PC-3 (cell line): Measurements from ENCODE around the gene FARP1. TPM values are rescaled to one million over a fixed set of nuclear protein-coding genes. Genes with fewer than 3 reads are reported as not detected.

Experiments
- ATAC-seq: fragments of 200-7000 bp; cut with Tn5 transposase; 2 replicates; pipeline ENCODE4 v1.9.1; 2020; ENCODE audit warnings: mild to moderate bottlenecking, moderate library complexity
- BruUV-seq: library from RNA; stranded (reverse); fragments of 400-500 nt; replicated peaks from 2 replicates; lab custom pipeline; 2021; lab: Mats Ljungman, UMichigan
- CTCF ChIA-PET: fragments of 300-600 bp; sonication (Branson Sonifier 250); formaldehyde crosslinking; loops from one replicate; lab custom pipeline; 2022; ENCODE audit warnings: antibody characterized with exemption; lab: Charles Lee
- POLR2A ChIA-PET: fragments of 300-600 bp; sonication (Branson Sonifier 250); formaldehyde crosslinking; loops from one replicate; lab custom pipeline; 2022; ENCODE audit warnings: antibody characterized with exemption; ENCODE audit not compliant: unreplicated experiment; lab: Charles Lee
- DNase-seq: peaks from one replicate; pipeline ENCODE4 v3.0.0-alpha.2; 2015
- H2AFZ ChIP-seq: fragments of 300-600 bp; sonication (generic); 2 replicates; pipeline ENCODE4 v1.6.0; 2016; ENCODE audit warnings: antibody characterized with exemption, low read length
- H3F3A ChIP-seq: fragments of 300-600 bp; sonication (generic); one replicate; pipeline ENCODE4 v1.6.0; 2017; ENCODE audit warnings: antibody characterized with exemption, low read length, control low read depth, mild to moderate bottlenecking; ENCODE audit not compliant: unreplicated experiment
- H3K27ac ChIP-seq: fragments of 300-600 bp; sonication (generic); 2 replicates; pipeline ENCODE4 v1.5.1; 2016; ENCODE audit warnings: mild to moderate bottlenecking, low read length
- H3K27me3 ChIP-seq: fragments of 300-600 bp; sonication (generic); 2 replicates; pipeline ENCODE4 v1.6.1; 2016; ENCODE audit warnings: low read length, mixed read lengths
- H3K36me3 ChIP-seq: fragments of 300-600 bp; sonication (generic); 2 replicates; pipeline ENCODE4 v1.6.1; 2016; ENCODE audit warnings: low read depth, mixed run types, low read length, mixed read lengths
- H3K4me1 ChIP-seq: fragments of 300-600 bp; sonication (generic); 2 replicates; pipeline ENCODE4 v1.5.1; 2016; ENCODE audit warnings: low read length; ENCODE audit not compliant: insufficient read depth
- H3K4me2 ChIP-seq: fragments of 300-600 bp; sonication (generic); 2 replicates; pipeline ENCODE4 v1.6.0; 2016; ENCODE audit warnings: low read length
- H3K4me3 ChIP-seq: fragments of 300-600 bp; sonication (generic); 2 replicates; pipeline ENCODE4 v1.5.1; 2016; ENCODE audit warnings: mild to moderate bottlenecking, low read length, mixed read lengths
- H3K79me2 ChIP-seq: fragments of 300-600 bp; sonication (generic); 2 replicates; pipeline ENCODE4 v1.6.1; 2017; ENCODE audit warnings: low read length, mixed read lengths
- H3K9ac ChIP-seq: fragments of 300-600 bp; sonication (generic); 2 replicates; pipeline ENCODE4 v1.6.0; 2016; ENCODE audit warnings: mild to moderate bottlenecking, low read length
- H3K9me2 ChIP-seq: fragments of 300-600 bp; sonication (generic); replicated peaks from 2 replicates; pipeline ENCODE4 v1.6.1; 2016; ENCODE audit warnings: mixed run types, low read length, mixed read lengths
- H3K9me3 ChIP-seq: fragments of 300-600 bp; sonication (generic); 2 replicates; pipeline ENCODE4 v1.6.1; 2016; ENCODE audit warnings: low read length, mixed read lengths
- H4K20me1 ChIP-seq: fragments of 300-600 bp; sonication (generic); 2 replicates; pipeline ENCODE4 v1.6.1; 2016; ENCODE audit warnings: low read length, mixed read lengths
- EZH2 ChIP-seq: fragments of 300-600 bp; sonication (generic); IDR thresholded peaks from one replicate; pipeline ENCODE4 v1.6.1; 2017; ENCODE audit warnings: antibody characterized with exemption, mild to moderate bottlenecking, low read length; ENCODE audit not compliant: unreplicated experiment
- EZH2phosphoT487 ChIP-seq: fragments of 300-600 bp; sonication (generic); IDR thresholded peaks from 2 replicates; pipeline ENCODE4 v1.6.1; 2018; ENCODE audit warnings: mild to moderate bottlenecking, antibody characterized with exemption, low read length, borderline replicate concordance
- intact Hi-C: fragments of 100-400 bp; cut with micrococcal nuclease; formaldehyde crosslinking; loops from 2 replicates; pipeline ENCODE4 v1.9.0; 2023
- total RNA-seq: library from RNA; depleted of rRNA; stranded (reverse); fragments of >200 nt; gene quantifications from 2 replicates; pipeline ENCODE4 v1.2.3, GENCODE V29; 2014
- TF ChIP-seq, protein P1 (sequence below): fragments of 300-600 bp; sonication (generic); conservative IDR thresholded peaks from 2 replicates; pipeline ENCODE4 v1.5.1; 2017; ENCODE audit warnings: antibody characterized with exemption, low read depth, mild to moderate bottlenecking, low read length

FARP1 gene
- total RNA-seq, 1 experiment from 2014 or later: 18.2 TPM

DNA sequence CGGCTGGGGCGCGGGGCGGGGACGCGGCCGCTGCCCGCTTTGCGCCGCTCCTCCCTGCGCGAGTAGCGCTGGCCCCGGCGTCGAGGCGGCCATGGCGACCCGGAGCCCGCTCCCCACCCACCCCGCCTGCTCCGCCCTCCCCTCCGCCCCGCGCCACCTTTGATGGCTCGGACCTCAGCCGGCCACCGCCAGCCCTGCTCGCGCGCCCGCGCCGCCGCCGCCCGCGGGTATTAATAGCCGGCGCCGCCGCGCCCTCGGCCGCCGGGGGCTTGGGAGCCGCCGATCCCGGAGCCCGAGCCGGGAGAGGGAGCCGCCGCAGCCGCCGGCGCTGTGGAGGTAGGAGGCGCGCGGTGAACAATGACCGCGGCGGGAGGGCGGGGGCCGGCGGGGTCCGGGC is 261 bp downstream of the FARP1 start:
- H3K4me3 ChIP-seq: peak overlapping the region; percentile 82
- no TSS peak for BruUV-seq
- no peak for DNase-seq
- no peaks in the 10 kb centered on the region for H3K9me2 ChIP-seq
- H3K4me1 ChIP-seq: peaks cover 13% of the 10 kb centered on the region
- no peak overlapping the region for H2AFZ ChIP-seq
- no peaks in the 10 kb centered on the region for H3K9me3 ChIP-seq
- H3K9ac ChIP-seq: peak overlapping the region; percentile 75; the same call in 1 of the 2 replicates
- CTCF ChIA-PET: no interaction called here
- H3K4me2 ChIP-seq: peak overlapping the region; percentile 97; the same call in 1 of the 2 replicates
- peaks cover 46% of the 10 kb centered on the region for H3K79me2 ChIP-seq
- 0 out of 2 replicates have a peak, but pooled peaks cover 4% of the 10 kb centered on the region for H4K20me1 ChIP-seq
- TF ChIP-seq, protein P1, sequence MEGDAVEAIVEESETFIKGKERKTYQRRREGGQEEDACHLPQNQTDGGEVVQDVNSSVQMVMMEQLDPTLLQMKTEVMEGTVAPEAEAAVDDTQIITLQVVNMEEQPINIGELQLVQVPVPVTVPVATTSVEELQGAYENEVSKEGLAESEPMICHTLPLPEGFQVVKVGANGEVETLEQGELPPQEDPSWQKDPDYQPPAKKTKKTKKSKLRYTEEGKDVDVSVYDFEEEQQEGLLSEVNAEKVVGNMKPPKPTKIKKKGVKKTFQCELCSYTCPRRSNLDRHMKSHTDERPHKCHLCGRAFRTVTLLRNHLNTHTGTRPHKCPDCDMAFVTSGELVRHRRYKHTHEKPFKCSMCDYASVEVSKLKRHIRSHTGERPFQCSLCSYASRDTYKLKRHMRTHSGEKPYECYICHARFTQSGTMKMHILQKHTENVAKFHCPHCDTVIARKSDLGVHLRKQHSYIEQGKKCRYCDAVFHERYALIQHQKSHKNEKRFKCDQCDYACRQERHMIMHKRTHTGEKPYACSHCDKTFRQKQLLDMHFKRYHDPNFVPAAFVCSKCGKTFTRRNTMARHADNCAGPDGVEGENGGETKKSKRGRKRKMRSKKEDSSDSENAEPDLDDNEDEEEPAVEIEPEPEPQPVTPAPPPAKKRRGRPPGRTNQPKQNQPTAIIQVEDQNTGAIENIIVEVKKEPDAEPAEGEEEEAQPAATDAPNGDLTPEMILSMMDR: no peak
- no peak for TF ChIP-seq EZH2
- peak; percentile 50 for ATAC-seq
- H3K27me3 ChIP-seq: no peaks in the 10 kb centered on the region
- H3K27ac ChIP-seq: no peak overlapping the region
- intact Hi-C loops: loop anchor here (5.0 to 10.0 kb wide), 4 partner anchors 108 to 296 kb away; no protein-coding TSS in a partner anchor
- POLR2A ChIA-PET: no interaction called here
- no peaks in the 10 kb centered on the region for H3K36me3 ChIP-seq
- no peaks in the 10 kb centered on the region for H3F3A ChIP-seq

DNA sequence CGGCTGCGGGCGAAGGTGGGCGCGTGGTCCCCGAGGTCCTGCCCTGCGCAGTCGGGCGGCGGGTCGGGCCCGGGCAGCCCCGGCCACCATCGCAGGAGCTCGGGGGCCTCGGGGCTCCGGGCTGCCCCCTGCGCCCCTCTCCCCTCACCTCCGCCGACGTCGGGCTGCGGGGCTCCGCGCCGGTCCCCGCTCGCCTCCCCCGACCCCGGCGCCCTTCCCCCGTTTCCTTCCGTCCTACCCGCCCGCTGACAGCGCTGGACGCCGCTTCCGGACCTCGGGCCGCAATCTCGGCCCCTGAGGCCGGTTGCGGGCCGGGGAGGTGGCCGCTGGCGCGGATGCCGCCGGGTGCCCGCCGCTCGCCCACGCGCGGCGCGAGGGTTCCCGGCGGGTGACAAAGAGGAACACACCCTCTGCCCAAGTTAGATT is 720 bp downstream of the FARP1 start:
- H2AFZ ChIP-seq: peak overlapping the region; percentile 76
- DNase-seq (peak; percentile 16), ATAC-seq (no peak)
- no TSS peak for BruUV-seq
- H3K36me3 ChIP-seq: no peaks in the 10 kb centered on the region
- POLR2A ChIA-PET: no interaction called here
- H3F3A ChIP-seq: no peaks in the 10 kb centered on the region
- H3K79me2 ChIP-seq: peaks cover 50% of the 10 kb centered on the region
- H3K27me3 ChIP-seq: no peaks in the 10 kb centered on the region
- CTCF ChIA-PET: no interaction called here
- peak overlapping the region; percentile 97 for H3K4me2 ChIP-seq
- intact Hi-C loops: loop anchor here (5.0 to 10.0 kb wide), 4 partner anchors 109 to 296 kb away; no protein-coding TSS in a partner anchor
- H3K27ac ChIP-seq: no peak overlapping the region
- H3K4me3 ChIP-seq: peak overlapping the region; percentile 82
- H3K9me3 ChIP-seq: no peaks in the 10 kb centered on the region
- H3K9ac ChIP-seq: peak overlapping the region; percentile 75
- TF ChIP-seq, protein P1: no peak
- TF ChIP-seq EZH2: no peak
- no peak for TF ChIP-seq EZH2phosphoT487
- peaks cover 13% of the 10 kb centered on the region for H3K4me1 ChIP-seq
- 0 out of 2 replicates have a peak, but pooled peaks cover 4% of the 10 kb centered on the region for H4K20me1 ChIP-seq
- H3K9me2 ChIP-seq: no peaks in the 10 kb centered on the region

DNA sequence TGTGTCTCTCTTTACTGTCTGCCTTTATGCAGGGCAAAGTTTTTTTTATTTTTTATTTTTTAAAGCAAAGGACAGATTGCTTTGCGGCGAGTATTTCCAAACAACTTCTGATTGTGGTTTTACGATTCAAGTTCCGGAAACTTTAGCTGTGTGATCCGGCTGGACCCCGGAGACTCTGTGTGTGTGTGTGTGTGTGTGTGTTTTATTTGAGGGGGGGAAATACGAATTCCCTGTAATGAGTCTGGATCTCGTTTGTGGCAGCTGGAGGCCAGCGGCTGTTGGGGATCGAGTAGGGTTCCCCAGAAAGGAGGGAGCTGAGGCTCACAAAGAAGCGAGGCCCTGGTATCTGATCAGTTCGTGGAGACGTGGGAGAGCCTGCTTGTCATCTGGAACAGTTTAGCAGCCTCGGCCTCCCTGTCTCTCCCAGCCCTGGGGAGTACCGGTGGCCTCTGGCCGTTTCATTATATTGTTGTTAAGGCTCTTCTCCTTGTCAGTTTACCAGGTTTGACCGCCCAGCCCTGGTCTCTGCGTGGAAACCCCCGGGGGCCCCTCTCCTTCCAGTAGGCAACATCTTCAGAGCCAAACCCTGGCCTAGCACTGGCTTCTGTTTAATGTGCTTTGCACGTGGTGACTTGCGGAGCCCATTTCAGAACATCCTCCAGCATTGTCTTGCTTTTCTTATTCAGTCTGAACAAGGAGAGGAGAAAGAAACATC is 1.3 kb downstream of the FARP1 start:
- H3K4me1 ChIP-seq: peaks cover 13% of the 10 kb centered on the region
- H3K79me2 ChIP-seq: peaks cover 56% of the 10 kb centered on the region
- H3K9ac ChIP-seq: peak overlapping the region; percentile 75
- TF ChIP-seq, protein P1: no peak
- TF ChIP-seq EZH2: no peak
- no peak for TF ChIP-seq EZH2phosphoT487
- peak; percentile 10 for DNase-seq
- BruUV-seq: TSS peak; percentile 54
- H3K9me2 ChIP-seq: no peaks in the 10 kb centered on the region
- ChIA-PET POLR2A (no interaction called here), CTCF (no interaction called here)
- H2AFZ ChIP-seq: peak overlapping the region; percentile 76
- 0 out of 2 replicates have a peak, but pooled peaks cover 4% of the 10 kb centered on the region for H4K20me1 ChIP-seq
- intact Hi-C loops: loop anchor here (5.0 to 10.0 kb wide), 4 partner anchors 109 to 297 kb away; no protein-coding TSS in a partner anchor
- no peaks in the 10 kb centered on the region for H3K9me3 ChIP-seq
- H3K27ac ChIP-seq: no peak overlapping the region
- no peaks in the 10 kb centered on the region for H3K36me3 ChIP-seq
- ATAC-seq: no peak
- H3K27me3 ChIP-seq: no peaks in the 10 kb centered on the region
- no peaks in the 10 kb centered on the region for H3F3A ChIP-seq
- peak overlapping the region; percentile 82 for H3K4me3 ChIP-seq
- H3K4me2 ChIP-seq: peak overlapping the region; percentile 97
